Bronchial epithelial cell (primary cell): ENCODE results near the gene ANXA6. TPM values are rescaled to one million over a fixed set of nuclear protein-coding genes. Genes with fewer than 3 reads are reported as not detected.
A peak's percentile ranks its signal among the peaks of the same experiment; 100 is the strongest.

Experiments
- DNase-seq: peaks from one replicate; pipeline ENCODE4 v3.0.0-alpha.2; 2010; ENCODE audit warnings: low read depth
- FAIRE-seq: peaks from 2 replicates; lab custom pipeline; 2011; peaks lifted over from hg19 to GRCh38; lab: Jason Lieb, UNC
- H3K27me3 ChIP-seq: 2 replicates; pipeline ENCODE4 v1.5.1; 2011; ENCODE audit warnings: low read length; ENCODE audit not compliant: control insufficient read depth, insufficient read depth
- H3K36me3 ChIP-seq: 2 replicates; pipeline ENCODE4 v1.5.1; 2011; ENCODE audit warnings: low read length; ENCODE audit not compliant: control insufficient read depth, insufficient read depth
- H3K4me3 ChIP-seq: 2 replicates; pipeline ENCODE4 v1.5.1; 2011; ENCODE audit warnings: mild to moderate bottlenecking, low read depth, low read length, control low read depth
- CTCF ChIP-seq: IDR thresholded peaks from 2 replicates; pipeline ENCODE4 v1.5.1; 2011; ENCODE audit warnings: mild to moderate bottlenecking, moderate library complexity, low read length, control low read depth, inconsistent platforms; ENCODE audit not compliant: insufficient read depth, severe bottlenecking
- total RNA-seq: library from RNA; depleted of rRNA; stranded (reverse); fragments of >200 nt; gene quantifications from 2 replicates; pipeline ENCODE4 v1.2.1, GENCODE V29; 2014

Gene ANXA6
- total RNA-seq, 1 donor from 2014 or later: 11.3 TPM

GRCh38 chr5:151077967-151078366 lies 79.6 kb downstream of the ANXA6 start:
- H3K27me3 ChIP-seq: no peaks in the 10 kb centered on the region
- TF ChIP-seq CTCF: no peak
- no peak overlapping the region for H3K4me3 ChIP-seq
- DNase-seq (no peak), FAIRE-seq (no peak)
- H3K36me3 ChIP-seq: peaks cover 7% of the 10 kb centered on the region

GRCh38 chr5:151077419-151077818 lies 80.2 kb downstream of the ANXA6 start:
- no peak for TF ChIP-seq CTCF
- no peak overlapping the region for H3K4me3 ChIP-seq
- H3K36me3 ChIP-seq: peaks cover 7% of the 10 kb centered on the region
- no peaks in the 10 kb centered on the region for H3K27me3 ChIP-seq
- FAIRE-seq (no peak), DNase-seq (no peak)

- no peaks in the 10 kb centered on the region for H3K27me3 ChIP-seq
- DNase-seq: no peak
- peaks cover 7% of the 10 kb centered on the region for H3K36me3 ChIP-seq
- TF ChIP-seq CTCF: no peak
- FAIRE-seq: no peak
- H3K4me3 ChIP-seq: no peak overlapping the region
These were observed 81.0 kb downstream of the ANXA6 start for GRCh38 chr5:151076616-151077015.

- Histone ChIP-seq H3K4me3 (no peak overlapping the region), H3K36me3 (peaks cover 8% of the 10 kb centered on the region), H3K27me3 (no peaks in the 10 kb centered on the region)
- DNase-seq (peak; percentile 93), FAIRE-seq (no peak)
- TF ChIP-seq CTCF: no peak
These were observed 81.8 kb downstream of the ANXA6 start for GRCh38 chr5:151075698-151076331.

- H3K4me3 ChIP-seq: no peak overlapping the region
- FAIRE-seq: no peak
- no peak for TF ChIP-seq CTCF
- DNase-seq: no peak
- H3K36me3 ChIP-seq: peaks cover 10% of the 10 kb centered on the region
- H3K27me3 ChIP-seq: no peaks in the 10 kb centered on the region
These were observed 83.0 kb downstream of the ANXA6 start for GRCh38 chr5:151074557-151074956.

- FAIRE-seq (no peak), DNase-seq (no peak)
- no peaks in the 10 kb centered on the region for H3K27me3 ChIP-seq
- H3K36me3 ChIP-seq: peaks cover 16% of the 10 kb centered on the region
- no peak overlapping the region for H3K4me3 ChIP-seq
- TF ChIP-seq CTCF: no peak
These were observed 84.3 kb downstream of the ANXA6 start for GRCh38 chr5:151073280-151073679.
